ENCODE measurements around the gene WHRN.

The WHRN gene

DNA sequence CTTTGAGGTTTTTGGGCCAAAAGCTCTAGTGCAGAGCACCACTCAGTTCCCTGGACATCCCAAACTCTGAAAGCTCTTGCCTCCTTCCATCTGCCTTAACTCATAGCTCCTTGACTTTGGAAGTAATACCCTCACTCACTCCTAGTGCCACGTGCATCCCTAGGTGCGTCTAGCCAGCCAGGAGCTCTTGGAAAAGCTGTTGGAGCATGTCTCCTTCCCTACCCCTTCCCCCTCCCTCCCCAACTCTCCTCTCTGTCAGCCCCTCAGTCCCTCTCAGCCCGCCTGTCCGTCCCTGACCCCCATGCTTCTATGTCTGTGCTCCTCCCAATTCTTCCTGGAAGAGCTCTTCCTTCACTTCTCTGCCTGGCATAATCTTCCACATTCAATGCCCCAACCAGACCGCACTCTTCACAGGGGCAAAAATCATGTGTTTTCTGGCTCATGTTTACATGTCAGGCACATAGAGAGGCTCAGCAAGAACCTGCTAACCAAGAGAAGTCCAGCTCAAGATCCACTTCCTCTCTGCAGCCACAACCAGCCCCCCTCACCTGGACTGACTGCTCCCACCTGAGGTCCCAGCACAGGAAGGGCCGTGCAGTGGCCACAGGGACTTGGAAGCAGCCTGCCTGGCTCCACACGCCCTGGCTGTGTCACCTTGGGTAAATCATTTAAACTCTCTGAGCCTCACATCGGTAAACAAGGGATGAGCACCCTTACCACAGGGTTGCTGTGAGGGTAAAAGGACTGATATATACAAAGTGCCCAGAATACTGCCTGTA, 58.4 kb downstream of the WHRN start:
- no peak for DNase-seq (ENCODE audit: low read depth)

DNA sequence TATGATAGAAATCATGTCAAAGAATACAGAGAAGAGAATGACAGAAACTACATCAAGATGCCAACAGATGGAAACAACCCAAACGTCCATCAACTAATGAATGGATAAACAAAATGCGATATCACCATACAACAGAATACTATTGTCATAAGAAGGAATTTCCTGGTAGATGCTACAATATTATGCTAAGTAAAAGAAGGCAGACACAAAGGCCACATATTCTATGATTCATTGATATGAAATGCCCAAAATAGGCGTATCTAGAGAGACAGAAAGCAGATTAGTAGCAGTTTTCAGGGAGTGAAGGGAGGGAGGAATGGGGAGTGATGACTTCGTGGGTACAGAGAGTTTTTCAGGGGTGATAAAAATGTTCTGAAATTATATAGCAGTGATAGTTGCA, 59.2 kb downstream of the WHRN start:
- no peak for DNase-seq (ENCODE audit: low read depth)

DNA sequence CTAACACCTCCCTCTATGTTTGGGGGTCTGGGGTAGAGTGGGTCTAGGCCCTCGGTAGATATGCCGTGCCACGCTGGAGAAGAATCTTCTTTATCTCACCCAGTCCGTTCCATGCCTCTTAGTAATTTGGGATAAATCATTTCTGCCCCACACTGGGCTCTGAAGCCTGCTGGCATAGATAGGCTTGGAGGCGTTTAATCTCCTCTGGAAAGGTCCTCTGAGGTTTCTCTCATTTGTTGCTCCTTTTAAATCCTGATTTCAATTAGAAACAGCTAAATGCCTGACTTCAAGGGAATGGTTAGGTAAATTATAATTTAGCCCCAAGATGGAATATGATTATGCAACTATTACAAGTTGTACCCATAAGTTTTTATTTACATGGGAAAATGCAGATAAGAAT, 59.7 kb downstream of the WHRN start:
- no peak for DNase-seq (ENCODE audit: low read depth)

- DNase-seq (ENCODE audit: low read depth), result no peak
Observed at GRCh38 chr9:114442022-114442421, 63.3 kb downstream of the WHRN start.

DNA sequence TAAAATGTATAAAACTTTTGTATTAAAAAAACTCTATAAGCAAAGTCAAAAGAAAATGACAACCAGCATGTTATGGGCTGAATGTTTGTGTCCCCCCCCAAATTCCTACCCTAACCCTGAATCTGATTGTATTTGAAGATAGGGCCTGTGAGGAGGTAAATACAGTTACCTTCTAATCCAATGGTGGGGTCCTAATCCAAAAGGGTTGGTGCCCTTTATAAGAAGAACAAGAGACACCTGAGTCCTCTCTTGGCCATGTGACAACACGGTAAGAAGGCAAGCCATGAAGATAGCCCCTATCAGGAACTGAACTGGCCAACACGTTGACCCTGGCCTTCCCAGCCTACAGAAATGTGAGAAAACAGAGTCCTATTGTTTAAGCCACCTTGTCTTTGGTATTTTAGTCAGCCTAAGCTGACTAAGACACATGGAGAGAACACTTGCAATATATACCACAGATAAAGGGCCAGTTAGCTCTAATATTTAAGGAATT, 67.8 kb downstream of the WHRN start:
- DNase-seq (ENCODE audit: low read depth), result no peak

DNA sequence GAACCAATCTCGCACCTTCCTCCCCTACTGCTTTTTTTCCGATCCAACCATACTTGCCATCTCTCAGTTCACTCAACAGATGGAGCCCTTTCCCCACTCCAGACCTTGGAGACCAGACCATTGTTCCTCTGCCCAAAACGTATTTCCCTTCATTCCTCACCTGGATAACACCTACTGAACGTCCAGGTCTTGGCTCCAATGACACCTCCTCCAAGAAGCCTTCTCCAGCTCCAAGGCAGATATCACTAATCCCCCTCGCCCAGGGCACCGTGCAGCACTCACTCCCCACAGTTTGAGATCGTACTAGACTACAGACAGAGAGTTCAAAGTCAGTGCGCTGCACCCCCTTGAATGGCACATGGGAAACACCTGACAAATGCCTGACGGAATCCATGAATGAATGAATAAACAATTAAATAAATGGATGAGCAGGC, 70.4 kb downstream of the WHRN start:
- DNase-seq (ENCODE audit: low read depth), result no peak

GRCh38 chr9:114433720-114434255, 71.5 kb downstream of the WHRN start:
- DNase-seq (ENCODE audit: low read depth), result no peak

- DNase-seq (ENCODE audit: low read depth), result no peak
Observed at GRCh38 chr9:114433086-114433485, 72.2 kb downstream of the WHRN start.

DNA sequence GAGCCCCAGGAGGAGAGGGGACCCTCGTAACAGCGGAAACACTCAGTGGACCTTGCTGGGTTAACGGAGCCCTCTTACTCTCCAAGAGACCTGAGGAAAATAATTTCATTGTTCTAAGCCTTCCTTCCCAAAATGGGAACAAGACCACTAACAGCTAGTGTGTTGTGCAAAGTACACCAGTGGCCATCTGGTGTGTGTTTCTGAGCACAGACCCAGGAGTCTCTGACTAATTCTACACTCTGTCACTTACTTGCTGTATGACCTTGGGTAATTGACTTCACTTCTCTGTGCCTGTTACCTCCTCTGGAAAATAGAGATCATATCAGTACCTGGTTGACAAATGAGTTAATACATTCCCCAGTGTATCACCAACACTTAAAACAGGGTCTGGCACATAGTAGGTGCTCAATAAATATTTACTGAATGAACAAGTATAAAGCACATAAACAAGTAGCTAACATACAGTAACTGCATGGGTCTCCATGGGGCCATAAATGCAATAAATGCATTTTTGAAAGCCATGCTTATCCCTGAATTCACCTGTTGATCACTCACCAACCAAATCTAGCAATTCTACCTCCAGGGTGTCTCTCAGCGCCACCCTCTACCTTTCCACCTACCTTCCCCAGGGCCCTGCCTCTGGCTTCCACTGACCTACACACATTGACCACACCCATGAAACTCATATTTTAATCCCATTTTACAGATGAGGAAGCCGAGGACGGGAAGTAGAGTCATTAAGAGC, 72.8 kb downstream of the WHRN start:
- no peak for DNase-seq (ENCODE audit: low read depth)

- no peak for DNase-seq (ENCODE audit: low read depth)
Observed at GRCh38 chr9:114431770-114432169, 73.5 kb downstream of the WHRN start.

DNA sequence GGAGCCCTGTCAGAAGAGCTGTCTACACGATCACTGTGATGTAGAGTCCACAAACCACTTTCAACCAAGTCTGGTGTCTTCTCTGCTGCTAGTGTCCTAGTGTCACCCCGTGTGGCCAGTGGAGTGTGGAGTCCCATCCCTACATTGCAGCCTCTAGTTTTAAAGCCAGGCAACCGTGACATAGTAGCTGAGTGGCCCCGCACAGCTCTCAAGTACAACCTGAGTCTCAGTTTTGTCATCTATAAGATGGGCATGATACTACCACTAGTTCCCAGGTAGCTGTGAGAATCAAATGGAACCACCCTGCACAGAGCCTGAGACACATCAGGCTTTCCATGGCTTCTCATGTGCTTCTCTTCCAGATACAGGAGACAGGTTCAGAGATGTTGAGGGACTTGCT, 74.3 kb downstream of the WHRN start:
- DNase-seq (ENCODE audit: low read depth), result no peak

DNA sequence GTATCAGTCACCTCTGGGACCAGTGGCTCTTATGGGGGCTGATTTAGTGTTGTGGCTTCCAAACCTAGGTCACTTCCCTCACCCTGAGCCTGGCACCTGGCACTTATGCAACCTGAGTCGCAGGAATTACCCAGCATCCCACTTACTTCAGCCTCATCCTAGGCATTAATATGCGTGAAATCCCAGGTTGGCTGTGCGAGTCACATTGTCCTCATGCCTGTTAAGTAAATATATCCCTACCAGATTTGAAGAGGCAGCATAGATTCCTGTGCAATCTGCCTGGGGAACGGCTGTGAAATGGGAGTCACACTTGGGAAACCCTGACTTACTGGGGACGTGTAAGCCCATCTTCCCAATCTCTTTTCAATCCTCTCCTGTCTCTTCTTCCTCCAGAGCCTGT, 74.8 kb downstream of the WHRN start:
- no peak for DNase-seq (ENCODE audit: low read depth)

DNA sequence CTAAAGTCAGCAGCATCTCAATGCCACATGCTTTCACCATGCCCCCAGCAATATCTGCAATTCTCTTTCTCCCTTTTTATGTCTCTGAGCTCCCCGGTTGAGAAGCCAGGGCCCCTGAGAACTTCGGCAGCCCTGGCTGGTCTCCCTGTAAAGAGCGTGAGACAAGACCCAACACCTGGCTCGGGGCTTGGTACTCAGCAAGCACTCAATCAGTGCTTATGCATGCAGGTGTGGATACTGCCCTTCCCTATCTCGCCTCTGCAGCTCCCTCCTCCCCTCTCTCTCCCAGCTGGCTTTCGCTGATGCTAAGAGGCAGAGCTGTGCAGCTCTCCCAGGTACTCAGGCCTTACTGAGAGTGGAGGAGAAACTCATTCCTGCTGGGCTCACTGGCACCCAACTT, 75.8 kb downstream of the WHRN start:
- no peak for DNase-seq (ENCODE audit: low read depth)

- DNase-seq (ENCODE audit: low read depth), result no peak
Observed at GRCh38 chr9:114428466-114428865, 76.8 kb downstream of the WHRN start.

GRCh38 chr9:114427644-114428043, 77.6 kb downstream of the WHRN start:
- no peak for DNase-seq (ENCODE audit: low read depth)

- DNase-seq (ENCODE audit: low read depth), result no peak
Observed at GRCh38 chr9:114426046-114426948, 79.0 kb downstream of the WHRN start.

DNA sequence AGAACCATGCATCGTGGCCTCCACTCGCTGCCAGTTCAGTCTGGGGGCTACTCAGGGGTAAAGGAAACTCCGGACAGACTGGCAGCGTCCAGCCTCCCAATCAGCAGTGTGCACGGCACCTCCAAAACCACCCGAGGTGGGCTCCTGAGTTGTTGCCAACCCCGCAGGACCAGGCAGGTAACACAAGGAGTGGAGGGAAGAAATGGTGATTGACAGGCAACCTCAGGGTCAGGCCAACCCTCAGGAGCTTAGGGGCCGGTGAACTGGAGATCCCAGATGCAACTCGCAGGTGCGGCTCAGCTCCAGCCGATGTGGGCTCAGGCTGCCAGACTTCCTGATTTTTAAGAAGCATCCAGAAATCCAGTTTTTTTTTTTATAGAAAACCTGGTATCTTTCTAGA, 80.1 kb downstream of the WHRN start:
- DNase-seq (ENCODE audit: low read depth), result no peak

DNA sequence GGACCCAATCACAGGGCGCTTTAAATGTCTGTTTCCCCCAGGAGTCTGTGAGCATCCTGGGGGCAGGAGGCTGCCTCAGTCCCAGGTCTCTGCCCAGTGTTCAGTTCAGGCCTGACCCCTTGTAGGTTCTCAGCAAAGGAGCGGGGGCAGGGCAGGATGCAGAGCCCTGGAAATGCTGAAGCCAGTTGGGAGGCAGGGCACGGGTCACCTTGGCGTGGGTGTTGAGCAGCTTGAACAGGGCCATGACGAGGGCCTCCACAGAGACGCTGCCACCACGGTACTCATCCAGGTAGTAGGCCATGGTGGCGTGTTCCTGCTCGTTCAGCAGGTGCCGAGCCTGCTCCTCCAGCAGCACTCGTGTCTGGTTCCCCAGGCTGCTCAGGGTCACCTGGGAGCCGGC, 81.1 kb downstream of the WHRN start:
- no peak for DNase-seq (ENCODE audit: low read depth)

- DNase-seq (ENCODE audit: low read depth), result no peak
Observed at GRCh38 chr9:114423181-114423580, 82.1 kb downstream of the WHRN start.

DNA sequence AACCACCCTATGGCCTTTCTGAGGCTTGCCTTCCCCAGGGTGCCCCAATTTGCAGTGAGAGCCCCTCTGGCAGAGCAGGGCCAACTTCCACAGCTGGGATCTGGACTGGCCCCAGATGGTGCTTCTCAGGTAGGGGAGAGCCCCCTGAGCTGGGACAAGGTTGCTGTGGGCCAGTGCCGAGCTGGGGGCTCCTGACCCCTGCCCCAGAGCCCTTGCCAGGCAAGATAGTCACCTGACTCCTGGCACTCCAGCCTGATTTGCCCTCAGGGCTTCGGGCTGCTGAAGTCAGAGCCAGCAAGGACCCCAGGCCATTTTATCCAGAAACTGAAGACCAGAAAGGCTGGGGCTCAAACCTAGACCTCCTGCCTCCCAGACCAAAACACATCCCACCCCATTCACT, 84.1 kb downstream of the WHRN start:
- no peak for DNase-seq (ENCODE audit: low read depth)

DNA sequence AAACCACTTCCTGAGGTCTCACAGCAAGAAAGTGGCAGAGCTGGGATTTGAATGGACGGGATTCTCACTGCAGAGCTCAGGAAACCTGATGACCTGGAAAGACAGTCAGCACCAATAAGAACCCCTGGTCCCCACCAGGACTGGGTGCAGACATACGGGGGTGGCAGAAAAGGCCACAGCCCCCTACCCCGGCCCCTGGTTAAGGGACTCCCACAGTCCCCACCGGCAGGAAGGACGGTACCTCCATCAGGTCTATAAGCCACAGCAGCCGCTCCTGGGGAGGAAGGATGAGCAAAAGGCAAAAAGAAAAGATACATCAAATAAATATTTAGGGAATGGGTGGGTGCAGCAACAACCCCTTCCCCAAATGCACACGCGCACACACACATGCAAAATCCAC, 85.5 kb downstream of the WHRN start:
- no peak for DNase-seq (ENCODE audit: low read depth)

GRCh38 chr9:114418053-114418452, 87.2 kb downstream of the WHRN start:
- no peak for DNase-seq (ENCODE audit: low read depth)
